ENCODE results near the gene TBCD.

Gene TBCD

DNA sequence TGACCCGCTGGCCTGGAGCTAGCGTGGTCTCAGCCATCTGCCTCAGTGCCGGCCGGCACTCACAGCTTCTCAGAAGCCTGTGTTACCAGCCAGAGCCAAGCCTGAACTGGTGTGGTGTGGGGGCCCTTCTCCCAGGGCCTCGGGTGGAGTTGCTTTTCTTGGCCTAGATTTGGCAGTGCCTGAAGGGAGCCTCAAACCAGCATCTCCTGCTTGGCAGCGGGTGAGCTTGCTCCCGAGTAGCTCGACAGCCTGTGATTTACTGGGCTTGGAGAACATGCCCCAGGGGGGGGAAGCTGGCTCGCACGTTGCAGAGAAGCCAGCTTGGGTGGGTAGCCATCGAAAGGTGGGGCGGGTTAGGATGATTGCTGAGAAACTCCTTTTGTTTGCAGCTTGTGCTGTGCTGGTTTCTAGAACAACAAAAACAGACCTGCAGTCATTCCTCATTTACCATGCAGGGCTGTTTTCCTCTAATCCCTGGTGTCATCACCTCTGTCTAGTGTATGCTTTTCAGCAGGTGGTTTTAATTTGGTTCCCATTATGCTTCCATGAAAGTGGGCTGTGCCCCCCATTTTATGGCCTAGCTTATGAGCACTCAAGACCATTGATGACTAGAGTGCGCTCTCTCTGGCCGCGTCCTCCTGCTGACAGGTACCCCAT is 42.2 kb downstream of the TBCD start:
- DNase-seq = no peak

DNA sequence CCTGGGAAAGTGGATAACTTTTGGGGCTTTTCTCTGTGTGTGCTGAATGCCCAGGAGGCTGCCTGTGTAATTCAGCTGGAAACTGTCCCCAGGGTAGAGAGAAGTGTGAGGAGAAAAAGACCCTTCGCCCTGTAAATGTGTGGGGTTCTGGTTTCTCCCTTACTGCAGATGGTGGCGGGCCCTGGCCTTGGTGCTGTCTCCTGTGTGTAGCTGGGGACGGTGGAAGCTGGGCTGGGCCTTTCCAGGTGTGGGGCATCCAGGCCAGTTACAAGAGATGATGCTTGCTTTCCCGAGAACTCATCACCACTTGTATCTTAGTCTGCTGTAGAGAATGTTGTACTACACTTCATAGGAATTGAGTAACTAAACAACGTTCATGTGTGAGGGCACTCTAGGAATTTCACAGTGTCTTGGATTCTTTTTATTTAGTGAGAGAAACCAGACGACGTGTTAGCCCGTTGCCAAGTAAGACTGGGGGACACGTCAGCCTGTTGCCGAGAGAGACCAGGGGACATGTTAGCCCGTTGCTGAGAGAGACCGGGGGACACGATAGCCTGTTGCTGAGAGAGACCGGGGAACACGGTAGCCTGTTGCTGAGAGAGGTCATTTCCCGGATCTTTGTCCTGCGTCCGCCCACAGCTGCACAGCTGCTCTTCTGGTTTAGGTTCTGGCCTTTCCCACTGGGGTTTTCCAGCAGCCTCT is 43.1 kb downstream of the TBCD start:
- no peak for DNase-seq

DNA sequence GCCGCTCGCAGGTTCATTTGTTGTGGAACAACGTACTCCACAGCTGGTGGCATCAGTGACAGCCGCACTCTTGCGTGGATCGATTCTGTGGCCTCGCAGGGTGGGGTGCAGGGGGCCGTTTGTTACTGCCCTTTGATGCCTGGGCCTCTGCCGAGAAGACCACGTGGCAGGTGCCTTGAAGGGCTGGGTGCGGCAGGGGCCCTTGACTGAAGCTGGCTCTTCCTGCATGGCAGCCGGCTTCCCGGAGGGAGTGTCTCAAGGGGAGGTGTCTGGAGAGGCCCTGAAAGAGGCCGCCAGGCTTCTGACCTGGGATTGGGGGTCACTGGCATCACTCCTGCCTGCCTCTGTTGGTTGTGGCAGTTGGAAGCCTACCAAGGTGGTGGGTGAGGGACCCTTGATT is 43.8 kb downstream of the TBCD start:
- no peak for DNase-seq

DNA sequence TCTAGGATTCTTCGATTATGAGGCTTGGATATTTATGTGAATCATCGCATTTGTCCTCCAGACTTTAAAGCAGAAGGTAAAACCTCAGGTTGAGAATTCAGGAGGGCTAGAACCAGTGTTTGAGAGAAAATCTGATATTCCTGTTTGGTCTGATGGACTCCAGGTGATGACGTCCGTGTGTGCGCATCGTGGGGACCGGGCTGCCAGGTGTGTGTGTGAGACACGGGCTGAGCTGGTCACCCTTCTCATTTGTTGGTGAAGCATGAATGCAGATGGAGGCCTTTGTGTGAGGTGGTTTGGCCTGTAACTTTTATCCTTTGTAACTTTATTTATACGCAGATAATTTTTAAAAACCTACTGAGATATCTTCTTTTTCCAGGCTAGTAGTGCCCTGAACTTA is 45.2 kb downstream of the TBCD start:
- no peak for DNase-seq

DNA sequence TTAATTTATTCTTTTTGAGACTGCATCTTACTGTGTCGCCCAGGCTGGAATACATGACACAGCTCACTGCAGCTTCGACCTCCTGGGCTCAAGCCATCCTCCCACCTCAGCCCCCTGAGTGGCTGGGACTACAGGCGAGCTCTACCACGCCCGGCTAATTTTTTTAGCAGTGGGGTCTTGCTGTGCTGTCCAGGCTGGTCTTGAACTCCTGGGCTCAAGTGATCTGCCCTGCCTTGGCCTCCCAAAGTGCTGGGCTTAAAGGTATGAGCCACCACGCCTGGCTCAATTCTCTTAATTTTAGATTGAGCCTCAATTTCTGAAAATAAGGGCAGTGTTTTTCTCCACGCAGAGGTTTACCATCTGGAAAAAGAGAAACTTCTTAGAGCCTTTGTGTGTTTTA is 46.9 kb downstream of the TBCD start:
- no peak for DNase-seq

GRCh38 chr17:82799591-82799990 is 47.7 kb downstream of the TBCD start:
- DNase-seq = no peak

DNA sequence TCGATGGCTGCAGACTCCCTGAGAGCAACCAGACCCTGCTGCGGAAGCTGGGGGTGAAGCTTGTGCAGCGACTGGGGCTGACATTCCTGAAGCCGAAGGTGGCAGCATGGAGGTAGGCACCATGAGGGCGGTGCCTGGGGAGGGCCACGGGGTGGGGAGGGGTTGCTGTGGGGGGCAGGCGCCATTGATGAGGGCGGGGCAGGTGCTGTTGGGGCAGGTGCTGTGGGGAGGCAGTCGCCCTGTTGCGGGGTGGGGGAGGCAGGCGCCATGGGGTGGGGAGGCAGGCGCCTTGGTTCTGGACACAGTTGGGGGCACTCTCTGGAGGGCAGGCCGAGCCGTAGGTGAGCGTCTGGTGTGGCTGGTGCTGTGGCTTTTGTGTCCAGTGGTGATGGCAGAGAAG is 49.0 kb downstream of the TBCD start:
- DNase-seq = no peak

DNA sequence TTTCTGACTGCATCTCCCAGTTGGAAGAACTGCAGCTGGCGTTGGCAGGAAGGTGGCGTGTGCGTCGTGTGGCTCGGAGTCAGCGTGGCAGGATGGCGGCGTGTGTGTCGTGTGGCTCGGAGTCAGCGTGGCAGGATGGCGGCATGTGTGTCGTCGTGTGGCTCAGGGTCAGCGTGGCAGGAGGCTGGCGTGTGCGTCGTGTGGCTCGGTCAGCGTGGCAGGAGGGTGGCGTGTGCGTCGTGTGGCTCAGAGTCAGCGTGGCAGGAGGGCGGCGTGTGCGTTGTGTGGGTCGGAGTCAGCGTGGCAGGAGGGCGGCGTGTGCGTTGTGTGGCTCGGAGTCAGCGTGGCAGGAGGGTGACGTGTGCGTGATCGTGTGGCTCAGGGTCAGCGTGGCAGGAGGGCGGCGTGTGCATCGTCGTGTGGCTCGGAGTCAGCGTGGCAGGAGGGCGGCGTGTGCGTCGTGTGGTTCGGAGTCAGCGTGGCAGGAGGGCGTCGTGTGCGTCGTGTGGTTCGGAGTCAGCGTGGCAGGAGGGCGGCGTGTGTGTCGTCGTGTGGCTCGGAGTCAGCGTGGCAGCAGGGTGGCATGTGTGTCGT is 49.6 kb downstream of the TBCD start:
- DNase-seq = no peak

GRCh38 chr17:82802075-82802780 is 50.4 kb downstream of the TBCD start:
- no peak for DNase-seq

DNA sequence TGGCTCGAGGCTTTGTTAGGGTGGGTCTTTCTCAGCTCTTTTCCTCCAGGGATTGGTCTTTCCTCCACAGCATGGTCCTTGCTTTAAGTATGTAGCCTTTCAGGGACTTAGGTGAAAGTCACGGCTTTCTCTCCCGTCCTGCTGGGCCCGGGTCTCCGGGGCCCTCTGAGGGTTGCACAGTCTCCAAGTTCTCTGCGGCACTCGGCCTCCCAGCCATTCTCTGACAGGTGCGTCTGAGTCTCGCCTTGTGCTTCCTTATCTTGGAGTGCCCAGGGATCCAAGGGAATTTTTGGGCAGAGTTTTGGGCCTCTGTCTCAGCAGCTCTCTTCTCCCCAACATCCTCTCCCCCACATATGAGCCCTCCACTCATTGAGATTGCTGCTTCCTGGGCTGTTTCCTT is 51.3 kb downstream of the TBCD start:
- no peak for DNase-seq

GRCh38 chr17:82803606-82804005 is 51.7 kb downstream of the TBCD start:
- no peak for DNase-seq

DNA sequence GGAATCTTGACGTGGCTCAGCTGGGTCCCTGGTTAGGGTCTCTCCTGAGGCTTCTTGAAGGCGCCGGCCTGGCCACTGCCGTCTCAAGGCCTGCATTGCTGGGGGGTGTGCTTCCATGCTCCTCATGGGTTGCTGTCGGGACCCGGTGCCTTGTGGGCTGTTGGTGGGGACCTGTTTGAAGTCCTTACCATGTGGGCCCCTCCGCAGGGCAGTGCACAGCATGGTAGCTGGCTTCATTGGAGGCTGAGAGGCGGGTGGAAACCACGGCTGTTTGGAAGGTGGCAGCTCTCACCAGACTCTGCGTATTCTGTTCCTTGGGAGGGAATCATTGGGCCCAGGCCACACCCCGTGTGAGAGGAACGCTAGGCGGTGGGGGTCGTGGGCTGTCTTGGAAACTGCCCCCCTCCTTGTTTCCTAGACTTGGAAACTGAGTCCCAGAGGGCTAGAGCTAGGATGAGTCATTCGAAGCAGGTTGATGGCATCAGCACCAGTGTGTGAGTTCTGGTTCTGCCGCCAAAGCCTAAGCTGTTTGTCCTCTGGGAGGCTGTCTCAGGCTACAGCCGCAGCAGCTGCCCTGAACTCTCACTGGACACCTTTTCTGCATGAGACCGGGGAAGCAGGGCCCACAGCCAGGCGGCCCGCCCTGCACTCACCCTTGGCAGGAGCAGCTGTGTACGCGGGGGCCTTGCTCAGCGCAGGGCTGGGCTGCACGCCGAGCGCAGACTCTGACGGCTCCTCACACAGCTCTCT is 52.8 kb downstream of the TBCD start:
- no peak for DNase-seq

DNA sequence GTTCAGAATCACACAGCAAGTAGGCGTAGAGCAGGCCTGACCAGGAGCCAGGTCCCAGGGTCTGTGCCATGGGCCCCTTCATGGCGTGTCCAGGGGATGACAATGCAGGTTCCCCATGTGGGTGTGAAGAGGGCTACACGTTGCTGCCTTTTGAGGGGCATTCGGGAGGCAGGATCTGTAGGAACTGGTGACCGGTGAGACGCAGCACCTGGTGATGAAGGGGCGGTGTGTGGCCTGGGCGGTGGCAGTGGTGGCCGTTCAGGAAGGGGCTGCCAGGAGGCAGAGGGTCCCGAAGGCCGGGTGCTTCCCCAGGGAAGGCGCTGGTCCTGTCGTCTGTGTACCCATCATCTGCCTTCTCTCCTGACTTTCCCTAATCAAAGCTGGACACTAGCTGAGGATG is 53.4 kb downstream of the TBCD start:
- DNase-seq = no peak

DNA sequence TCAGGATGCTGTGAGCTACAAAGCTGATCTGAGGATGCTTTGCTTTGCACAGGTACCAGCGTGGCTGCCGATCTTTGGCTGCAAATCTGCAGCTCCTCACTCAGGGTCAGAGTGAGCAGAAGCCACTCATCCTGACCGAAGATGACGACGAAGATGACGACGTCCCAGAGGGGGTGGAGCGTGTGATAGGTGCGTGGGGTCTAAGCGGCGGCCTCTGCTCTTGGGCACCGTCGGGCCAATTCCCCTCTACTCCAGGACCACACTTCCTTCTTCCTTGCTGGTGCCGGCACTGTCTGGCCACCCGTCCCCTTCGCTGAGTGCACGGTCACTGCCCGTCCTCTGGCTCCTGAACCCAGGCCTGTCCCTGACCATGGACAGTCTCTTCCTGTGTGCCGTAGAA is 54.0 kb downstream of the TBCD start:
- no peak for DNase-seq

DNA sequence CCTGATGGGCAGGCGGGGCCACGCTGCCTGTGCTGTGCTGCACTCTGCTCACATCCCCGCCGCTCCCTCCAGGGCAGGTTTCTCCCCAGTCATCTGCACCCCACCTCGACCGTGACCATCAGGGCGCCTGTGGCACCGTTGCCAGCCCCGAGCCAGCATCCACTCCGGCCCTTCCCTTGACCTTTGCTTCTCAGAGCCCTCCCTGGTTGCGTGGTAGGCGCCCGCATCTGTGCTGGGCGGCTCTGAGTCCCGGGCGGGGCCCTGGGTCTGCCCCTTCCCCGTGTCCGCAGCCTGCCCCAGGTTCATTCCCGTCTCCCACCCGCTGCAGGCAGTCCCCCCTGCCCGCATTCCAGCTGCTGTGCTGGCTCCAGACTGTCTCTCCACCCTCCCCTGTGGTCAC is 54.8 kb downstream of the TBCD start:
- no peak for DNase-seq

DNA sequence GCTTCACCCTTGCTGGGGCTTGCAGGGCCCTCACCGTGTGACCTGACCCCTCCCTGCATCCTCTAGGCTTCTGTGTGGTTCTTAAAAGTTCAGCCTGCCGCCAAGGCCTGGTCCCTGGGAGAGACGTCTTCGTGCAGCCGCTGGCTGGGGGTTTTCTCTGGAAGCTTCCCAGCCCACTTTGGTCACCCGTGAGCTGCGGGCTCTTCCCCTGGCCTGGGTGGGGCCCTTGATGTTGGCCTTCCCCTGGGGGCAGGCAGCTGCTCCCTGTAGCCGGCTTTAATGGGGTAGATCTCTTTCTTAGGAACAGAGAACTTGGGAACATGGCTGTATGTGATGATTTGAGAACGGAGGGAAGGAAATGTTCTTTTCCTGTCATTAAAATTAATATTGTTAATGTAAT is 55.2 kb downstream of the TBCD start:
- DNase-seq = no peak

DNA sequence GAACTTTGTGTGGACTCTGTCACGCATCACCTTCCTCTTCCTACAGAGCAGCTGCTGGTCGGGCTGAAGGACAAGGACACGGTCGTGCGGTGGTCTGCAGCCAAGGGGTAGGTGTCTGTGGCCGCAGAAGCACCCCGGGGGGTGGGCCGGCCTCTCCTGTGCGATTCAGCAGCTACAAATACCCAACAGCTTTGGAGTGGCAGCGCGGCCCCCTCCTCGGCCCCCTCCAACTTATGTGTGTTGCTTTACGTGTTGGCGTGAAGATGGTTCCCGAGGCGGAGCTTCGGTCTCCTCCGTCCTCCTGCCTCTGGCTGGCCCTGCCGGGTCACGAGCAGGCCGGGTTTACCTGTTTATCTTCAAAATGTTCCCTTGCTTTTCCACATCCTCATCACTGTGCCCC is 55.7 kb downstream of the TBCD start:
- no peak for DNase-seq

DNA sequence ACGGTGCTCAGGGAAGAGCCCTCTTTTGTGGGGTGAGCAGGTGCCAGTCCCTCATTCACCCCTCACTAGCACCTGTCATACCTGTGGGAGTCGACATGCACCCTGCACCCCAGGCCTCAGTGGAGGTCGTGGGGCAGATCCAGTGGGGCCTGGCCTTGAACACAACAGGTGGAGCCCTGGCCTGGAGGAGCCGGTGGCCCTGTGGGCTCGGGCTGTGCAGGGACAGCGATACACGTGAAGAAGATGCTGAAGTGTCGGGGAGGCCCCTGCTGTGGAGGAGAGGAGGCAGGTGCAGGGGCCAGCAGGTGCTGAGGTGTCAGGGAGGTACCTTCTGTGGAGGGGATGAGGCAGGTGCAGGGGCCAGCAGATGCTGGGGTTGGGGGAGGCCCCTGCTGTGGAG is 56.1 kb downstream of the TBCD start:
- DNase-seq = no peak

GRCh38 chr17:82808921-82809905 is 57.3 kb downstream of the TBCD start:
- DNase-seq = no peak

- DNase-seq = no peak
These were observed 59.0 kb downstream of the TBCD start for GRCh38 chr17:82810644-82811430.

DNA sequence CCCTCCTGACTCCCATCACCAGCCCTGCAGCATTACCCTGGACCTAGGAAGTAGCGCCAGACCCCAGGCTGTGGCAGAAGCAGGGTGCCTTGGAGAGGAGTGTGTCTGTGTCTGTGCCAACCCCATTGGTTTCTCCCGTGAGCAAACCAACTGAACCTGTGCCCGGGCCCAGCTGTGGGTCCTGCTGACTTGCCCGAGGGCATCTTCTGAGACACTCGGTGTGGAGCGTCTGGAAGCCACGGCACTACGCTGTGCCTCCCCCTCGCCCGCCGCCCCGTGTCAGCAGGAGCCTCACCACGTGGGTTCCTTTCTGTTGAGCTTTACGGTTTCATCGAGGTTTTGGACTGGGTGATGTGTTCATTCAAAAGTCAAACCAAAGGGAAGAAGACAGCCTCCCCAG is 60.2 kb downstream of the TBCD start:
- no peak for DNase-seq
